Mesenteric fat pad (tissue), 1 donor: Measurements from ENCODE around the gene PANK4. TPM values are rescaled to one million over a fixed set of nuclear protein-coding genes. Genes with fewer than 3 reads are reported as not detected.

ENCODE experiments used
- DNase-seq: peaks from one replicate; pipeline ENCODE4 v3.0.0-alpha.2; 2020; ENCODE audit warnings: low spot score
- total RNA-seq: library from RNA; stranded (reverse); fragmentation: NEBNext Ultra II Directional; extraction: Animal tissue kit (Norgen Biotek cat#: 25700); gene quantifications from one replicate; pipeline ENCODE4 v1.2.1, GENCODE V29; 2021
- donor health status: DM: yes; HTN: yes; CAD: no.

PANK4 gene
- total RNA-seq, 1 donor from 2014 or later, result 23.0 TPM

DNA sequence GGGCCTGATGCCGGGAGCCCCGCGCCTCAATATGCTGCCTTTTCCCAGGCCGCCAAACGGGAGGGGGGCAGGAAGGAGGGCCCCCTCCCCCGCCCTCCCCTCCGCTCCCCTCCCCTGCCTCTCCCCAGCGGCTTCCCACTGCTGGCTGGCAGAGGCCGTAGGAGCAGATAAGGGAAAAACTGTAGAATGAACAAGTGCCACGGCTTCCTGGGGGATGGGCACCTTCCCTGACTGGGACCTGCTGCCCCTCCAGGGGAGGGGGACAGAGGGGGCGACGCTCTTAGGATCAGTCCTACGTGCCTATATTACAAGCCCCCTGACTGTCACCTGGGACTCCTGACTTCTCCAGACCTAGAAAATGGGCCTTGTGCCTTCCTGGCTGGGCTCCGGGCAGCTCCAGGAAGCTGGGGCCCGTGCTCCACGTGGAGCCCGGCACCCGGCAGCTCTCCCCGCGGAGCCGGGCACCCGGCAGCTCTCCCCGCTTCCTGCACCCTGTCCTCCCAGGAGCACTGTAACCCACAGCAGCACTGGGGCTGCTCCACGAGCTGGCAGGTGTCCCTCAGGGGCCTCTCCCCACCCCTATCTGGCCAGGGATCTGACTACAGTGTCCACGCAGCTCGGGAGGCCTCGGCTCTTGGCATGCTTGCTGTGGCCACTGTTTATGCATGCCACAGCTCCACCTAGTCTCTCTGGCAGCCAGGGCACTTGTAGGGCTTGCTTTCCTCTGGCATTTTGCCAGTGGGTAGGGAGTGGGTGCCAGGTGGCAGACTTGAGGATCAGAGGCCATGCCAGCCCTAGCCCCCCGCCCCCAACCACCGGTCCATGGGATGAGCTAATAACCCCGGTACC is 4.3 kb upstream of the PANK4 start:
- no peak for DNase-seq

- DNase-seq, result no peak
These were observed 3.6 kb upstream of the PANK4 start, which contains the start of gene HES5 for GRCh38 chr1:2529784-2530512. TSS of gene HES5 (minus strand) at chr1:2530263. CDS start at chr1:2530164, 99 bp downstream.

DNA sequence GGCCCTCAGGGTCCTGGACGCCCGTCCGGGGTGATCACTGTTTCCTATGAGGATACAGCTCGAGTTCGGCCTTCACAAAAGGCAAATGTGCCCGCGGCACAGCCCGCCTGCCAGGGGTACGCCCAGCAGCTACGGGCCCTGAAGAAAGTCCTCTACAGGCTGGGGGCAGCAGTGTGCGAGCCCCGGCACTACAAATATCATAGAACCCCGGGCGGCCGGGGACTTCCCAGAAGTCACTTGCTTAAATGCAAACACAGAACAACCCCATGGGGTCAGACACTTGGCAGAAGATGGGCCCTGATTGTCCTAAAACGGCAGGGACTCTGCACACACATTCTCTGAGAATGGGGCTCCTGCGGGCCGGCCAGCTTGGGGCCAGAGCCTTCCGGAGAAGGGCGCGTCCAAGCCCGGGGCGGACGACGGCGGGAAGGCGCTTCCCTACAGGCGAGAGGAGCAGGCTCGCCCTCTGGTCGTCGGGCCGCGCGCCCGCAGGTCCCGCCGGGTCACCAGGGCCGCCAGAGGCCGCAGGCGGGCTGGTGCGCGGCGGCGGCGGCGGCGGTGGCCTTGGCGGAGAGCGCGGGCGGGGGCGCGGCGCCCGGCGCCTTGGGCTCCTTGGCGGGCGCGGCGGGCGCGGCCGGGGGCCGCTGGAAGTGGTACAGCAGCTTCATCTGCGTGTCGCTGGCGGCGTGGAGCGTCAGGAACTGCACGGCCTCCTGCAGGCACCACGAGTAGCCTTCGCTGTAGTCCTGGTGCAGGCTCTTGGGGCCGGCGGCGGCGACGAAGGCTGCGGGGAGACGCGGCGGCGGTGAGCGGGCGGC is 2.8 kb upstream of the PANK4 start:
- DNase-seq, result no peak

DNA sequence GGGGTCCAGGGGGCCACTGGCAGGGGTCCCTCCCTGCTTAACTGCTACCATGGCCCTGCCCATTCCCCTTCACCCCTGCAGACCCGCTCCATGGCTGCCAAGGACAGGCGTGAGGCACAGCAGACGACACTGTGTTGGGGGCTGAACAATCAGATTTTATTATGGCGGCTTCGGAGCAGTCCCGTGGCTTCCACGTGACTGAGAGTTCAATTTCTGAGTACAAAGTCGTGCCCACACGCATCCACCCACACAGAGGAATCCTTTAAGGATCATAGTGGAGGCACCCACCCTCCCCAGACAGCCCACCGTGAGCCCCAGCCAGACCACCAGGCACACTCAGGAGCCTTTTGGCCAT is 2.2 kb upstream of the PANK4 start:
- no peak for DNase-seq

DNA sequence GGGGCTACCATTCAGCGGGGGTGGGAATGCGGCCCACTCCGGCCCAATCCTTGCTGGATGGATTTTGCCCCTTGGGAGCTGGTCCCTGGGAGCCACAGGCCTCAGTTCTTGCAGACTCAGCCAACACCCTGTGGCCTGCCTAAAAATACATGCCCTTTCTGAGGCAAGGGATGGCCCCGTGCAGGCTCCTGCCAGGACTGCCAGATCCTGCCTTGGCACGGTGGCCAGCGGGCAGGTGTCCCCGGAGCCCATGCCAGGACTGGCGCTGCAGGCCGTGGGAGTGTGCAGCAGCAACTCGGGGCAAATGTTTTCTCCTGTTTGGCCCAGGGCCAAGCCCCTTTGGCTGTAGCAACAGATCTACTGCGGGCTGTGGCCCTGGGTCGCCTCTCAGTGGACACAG is 1.6 kb upstream of the PANK4 start:
- no peak for DNase-seq

DNA sequence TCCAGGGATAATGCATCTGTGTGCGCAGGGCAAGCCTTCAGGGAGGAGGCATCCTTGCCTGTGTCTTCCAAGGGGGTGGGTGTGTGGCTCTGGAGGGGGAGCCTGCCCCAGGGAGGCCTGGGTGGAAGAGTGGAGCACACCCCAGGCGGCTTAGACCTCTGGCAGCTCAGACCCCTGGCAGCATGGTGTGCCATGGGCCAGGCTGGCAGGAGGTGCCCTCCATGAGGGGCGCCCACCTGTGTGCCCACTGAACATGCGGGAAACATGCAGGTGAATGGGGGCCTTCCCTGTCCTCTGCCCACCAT is 1.1 kb upstream of the PANK4 start:
- DNase-seq, result no peak

DNA sequence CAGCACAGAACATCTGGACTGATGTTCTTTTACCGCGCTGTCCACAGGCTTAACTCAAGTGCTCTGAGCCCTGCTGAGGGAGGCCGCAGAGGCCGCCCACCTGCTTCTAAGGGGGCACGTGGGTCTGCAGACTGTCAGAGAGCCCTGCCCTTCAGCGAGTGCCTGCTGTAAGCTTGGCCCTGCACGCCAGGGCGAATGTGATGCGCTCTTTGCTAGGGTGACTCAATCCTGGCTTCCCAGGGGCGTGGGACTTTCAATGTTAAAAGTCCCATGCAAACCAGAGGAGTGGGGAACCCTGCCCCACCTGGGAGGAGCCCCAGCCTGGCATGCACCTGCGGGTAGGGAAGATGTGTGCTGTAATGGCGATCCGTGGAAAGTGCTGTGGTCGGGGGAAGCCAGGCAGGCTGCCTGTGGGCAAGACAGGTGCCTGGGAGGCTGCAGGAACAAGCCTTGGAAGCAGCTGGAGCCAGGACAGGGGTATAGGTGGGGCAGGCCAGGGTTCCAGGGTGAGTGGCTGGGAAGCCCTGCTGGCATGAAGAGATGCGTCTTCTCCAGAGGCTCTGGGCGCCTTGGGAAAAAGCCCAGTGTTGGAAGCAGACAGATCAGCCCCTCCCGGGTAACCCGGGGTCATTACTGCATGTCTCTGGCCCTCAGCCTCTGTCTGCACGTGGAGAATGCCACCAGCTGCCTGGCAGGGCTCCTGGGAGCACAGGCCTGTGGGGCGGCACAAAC is 594 bp upstream of the PANK4 start:
- DNase-seq, result no peak

GRCh38 chr1:2525572-2525919 is 850 bp downstream of the PANK4 start:
- no peak for DNase-seq

DNA sequence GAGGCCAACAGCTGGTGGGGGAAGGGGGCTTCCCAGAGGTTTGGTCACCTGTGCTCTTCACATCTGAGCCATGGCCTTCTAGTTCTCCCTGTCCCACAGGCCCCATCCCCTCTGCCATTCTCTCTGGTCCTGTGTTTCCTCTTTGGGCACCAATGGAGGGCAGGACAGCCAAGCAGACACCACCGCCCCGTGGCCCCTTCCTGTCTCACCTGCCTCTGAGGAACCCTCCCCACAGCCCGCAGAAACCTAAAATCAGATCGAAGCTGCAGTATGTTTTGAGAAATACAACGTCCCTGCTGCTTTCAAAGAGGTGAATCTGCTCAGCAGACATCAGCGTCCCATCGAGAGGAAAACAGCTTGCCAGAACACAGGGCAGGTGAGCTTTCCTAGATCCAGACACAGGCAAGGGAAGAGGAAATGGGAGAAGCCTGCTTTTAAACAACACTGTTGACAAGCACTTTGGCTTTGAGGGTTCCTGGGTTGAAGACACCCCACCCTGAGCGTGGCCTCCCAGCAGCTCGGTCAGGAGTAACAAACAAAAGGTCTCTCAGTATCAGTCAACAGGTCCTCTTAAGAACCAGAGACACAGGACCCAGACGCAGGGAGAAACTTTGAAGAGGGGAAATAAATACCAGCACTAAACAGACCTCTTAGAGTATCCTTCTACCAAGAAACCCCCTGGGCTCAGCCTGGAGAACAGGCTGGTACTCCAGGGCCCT is 2.3 kb downstream of the PANK4 start:
- DNase-seq, result no peak

- no peak for DNase-seq
These were observed 3.1 kb downstream of the PANK4 start for GRCh38 chr1:2523191-2523890.

DNA sequence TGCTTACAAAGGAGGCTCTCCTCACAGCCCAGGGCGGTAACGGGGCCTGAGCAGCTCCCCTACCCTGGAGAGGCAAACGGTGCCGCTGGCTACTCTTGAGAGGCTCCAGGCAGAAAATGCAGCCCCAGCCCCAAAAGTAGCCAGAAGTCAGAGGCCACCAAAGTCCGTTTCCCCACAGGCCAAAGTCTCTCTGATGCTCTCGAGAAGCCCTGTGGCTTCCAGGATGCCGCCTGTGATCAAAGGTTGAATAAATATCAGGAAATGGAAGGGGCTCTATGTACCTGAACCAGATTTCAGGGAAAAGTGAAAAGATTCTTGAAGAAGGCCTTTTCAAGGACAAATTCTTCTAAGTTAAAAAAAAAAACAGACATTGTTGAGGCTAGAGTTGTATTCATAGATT is 4.2 kb downstream of the PANK4 start:
- DNase-seq, result no peak

DNA sequence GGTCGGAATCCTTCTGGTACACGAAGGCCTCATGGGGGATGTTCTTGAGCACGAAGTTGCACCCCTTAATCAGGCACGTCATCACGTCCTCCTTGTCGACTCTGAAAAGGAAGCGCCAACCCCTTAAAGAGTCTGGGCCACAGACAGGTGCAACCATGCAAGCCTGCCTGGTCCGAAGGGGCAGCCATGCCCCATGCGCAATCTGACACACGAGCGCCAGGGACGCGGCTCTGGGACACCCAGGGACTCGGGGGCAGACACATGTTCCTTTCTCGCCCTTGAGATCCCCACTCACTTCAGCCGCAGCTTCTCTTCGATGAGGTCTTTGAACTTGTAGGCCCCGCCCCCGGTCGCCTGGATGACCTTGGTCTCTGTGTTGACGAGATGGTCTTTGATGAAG is 5.6 kb downstream of the PANK4 start:
- no peak for DNase-seq

GRCh38 chr1:2520206-2520605 is 6.2 kb downstream of the PANK4 start:
- no peak for DNase-seq

DNA sequence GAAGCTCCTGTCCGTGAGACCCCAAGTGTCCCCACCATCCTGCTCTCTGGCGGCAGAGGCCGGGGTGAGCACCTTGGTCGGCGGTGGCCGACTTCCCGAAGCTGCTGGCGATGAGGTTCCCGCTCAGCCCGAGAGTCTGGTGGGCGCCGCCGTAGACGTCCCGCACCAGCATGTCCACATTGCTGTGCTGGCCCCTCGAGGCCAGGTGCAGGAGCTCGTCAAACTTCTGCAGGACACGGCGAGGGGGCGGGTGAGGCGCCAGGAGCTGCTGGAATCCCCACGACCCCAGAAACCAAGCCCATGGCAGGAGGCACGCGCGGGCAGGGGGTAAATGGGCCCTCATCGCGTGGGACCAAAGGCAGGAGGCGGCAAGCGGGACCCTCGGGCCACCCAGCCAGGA is 6.7 kb downstream of the PANK4 start:
- no peak for DNase-seq

GRCh38 chr1:2519029-2519685 is 7.2 kb downstream of the PANK4 start:
- DNase-seq, result no peak

GRCh38 chr1:2518528-2518927 is 7.9 kb downstream of the PANK4 start:
- no peak for DNase-seq

DNA sequence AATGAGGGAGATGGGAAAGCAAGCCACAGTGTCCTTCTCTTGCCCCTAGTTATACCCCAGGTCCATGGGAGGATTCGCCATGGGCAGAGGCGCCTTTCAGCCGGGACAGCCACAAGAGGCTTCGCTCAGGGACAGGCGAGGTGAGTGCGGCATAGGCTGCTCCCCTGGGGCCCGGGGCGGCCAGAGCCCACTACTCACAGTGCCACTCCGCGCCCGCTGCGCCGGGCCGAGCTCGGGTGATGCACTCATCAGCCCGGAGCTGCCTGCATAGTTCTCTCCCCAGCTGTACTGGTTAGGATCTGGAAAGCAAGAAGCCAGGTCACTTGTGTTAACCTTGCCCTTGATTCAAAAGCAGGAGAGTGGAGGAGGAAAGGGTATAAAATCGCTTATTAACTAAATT is 8.4 kb downstream of the PANK4 start:
- DNase-seq, result no peak

DNA sequence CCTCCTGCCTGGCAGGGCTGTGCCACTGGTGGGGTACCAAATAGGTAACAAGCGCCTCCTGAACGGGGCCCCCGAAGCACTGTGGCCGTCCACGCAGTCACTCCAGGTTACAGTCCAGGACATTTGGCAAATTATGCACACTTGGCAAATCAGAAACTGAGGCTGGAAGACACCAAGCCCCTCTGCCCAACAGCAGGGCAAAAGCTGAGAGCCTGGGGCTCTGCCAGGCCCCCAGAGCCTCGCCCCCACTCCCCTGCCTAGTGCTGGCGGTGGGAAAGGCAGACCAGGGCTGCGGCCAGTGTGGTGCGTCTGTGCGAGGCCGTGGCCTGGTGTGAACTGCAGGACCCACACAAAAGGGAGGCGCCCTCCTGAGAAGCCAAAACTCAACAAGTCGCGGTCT is 9.4 kb downstream of the PANK4 start:
- no peak for DNase-seq

DNA sequence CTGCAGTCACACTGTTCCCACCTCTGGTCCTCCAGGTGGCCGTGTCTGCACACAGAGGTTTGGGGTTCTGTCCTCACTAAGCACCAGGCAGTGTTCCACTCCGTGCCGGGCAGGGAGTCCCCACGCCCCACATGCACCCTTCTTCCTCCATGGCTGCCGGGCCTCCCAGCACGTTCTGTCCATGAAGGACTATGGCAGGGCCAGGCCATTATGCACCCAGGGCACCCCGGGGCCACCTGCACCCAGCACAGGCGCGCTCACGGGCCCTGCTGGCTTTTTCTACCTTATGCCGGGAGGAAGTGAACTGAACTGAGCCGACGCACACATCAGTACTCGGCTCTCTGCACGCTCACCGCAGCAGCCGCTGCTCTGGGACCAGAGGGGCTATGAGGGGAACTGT is 10.3 kb downstream of the PANK4 start:
- no peak for DNase-seq

GRCh38 chr1:2515763-2516080 is 10.7 kb downstream of the PANK4 start:
- no peak for DNase-seq
